IPS-15b (cell line): ENCODE results near the gene BTBD9.

Experiments used
- H3K27me3 ChIP-seq: one replicate; pipeline ENCODE4 v1.6.1; 2013; ENCODE audit warnings: low read length; ENCODE audit not compliant: control insufficient read depth, insufficient read depth
- H3K36me3 ChIP-seq: one replicate; pipeline ENCODE4 v1.6.1; 2013; ENCODE audit warnings: low read length; ENCODE audit not compliant: control insufficient read depth, insufficient read depth
- H3K4me1 ChIP-seq: one replicate; pipeline ENCODE4 v1.6.1; 2013; ENCODE audit warnings: mild to moderate bottlenecking, low read length; ENCODE audit not compliant: control insufficient read depth, insufficient read depth
- H3K4me3 ChIP-seq: one replicate; pipeline ENCODE4 v1.5.1; 2013; ENCODE audit warnings: low read depth, low read length
- H3K9ac ChIP-seq: one replicate; pipeline ENCODE4 v1.6.1; 2013; ENCODE audit warnings: low read depth, mild to moderate bottlenecking, low read length
- H3K9me3 ChIP-seq: one replicate; pipeline ENCODE4 v1.6.1; 2013; ENCODE audit warnings: mild to moderate bottlenecking, low read length; ENCODE audit not compliant: control insufficient read depth, insufficient read depth

The BTBD9 gene

GRCh38 chr6:38542031-38542430, 97.7 kb downstream of the BTBD9 start:
- Histone ChIP-seq H3K9ac (no peak overlapping the region), H3K36me3 (no peaks in the 10 kb centered on the region), H3K27me3 (no peaks in the 10 kb centered on the region), H3K4me1 (no peaks in the 10 kb centered on the region), H3K9me3 (no peaks in the 10 kb centered on the region), H3K4me3 (no peak overlapping the region)

- H3K36me3 ChIP-seq = no peaks in the 10 kb centered on the region
- no peaks in the 10 kb centered on the region for H3K9me3 ChIP-seq
- no peak overlapping the region for H3K9ac ChIP-seq
- H3K4me3 ChIP-seq = no peak overlapping the region
- H3K27me3 ChIP-seq = no peaks in the 10 kb centered on the region
- H3K4me1 ChIP-seq = no peaks in the 10 kb centered on the region
Measured at GRCh38 chr6:38533064-38533463, 106.7 kb downstream of the BTBD9 start.

- Histone ChIP-seq H3K4me1 (no peaks in the 10 kb centered on the region), H3K9me3 (no peaks in the 10 kb centered on the region)
Measured at GRCh38 chr6:38531134-38531533, 108.6 kb downstream of the BTBD9 start.

GRCh38 chr6:38528196-38528965, 111.3 kb downstream of the BTBD9 start:
- Histone ChIP-seq H3K4me3 (no peak overlapping the region), H3K4me1 (no peaks in the 10 kb centered on the region), H3K36me3 (no peaks in the 10 kb centered on the region), H3K9me3 (no peaks in the 10 kb centered on the region), H3K27me3 (no peaks in the 10 kb centered on the region), H3K9ac (no peak overlapping the region)

More at GRCh38 chr6:38531134-38531533, 108.6 kb downstream of the BTBD9 start:
- H3K4me3 ChIP-seq = no peak overlapping the region
- no peaks in the 10 kb centered on the region for H3K36me3 ChIP-seq
- no peaks in the 10 kb centered on the region for H3K27me3 ChIP-seq
- no peak overlapping the region for H3K9ac ChIP-seq

GRCh38 chr6:38527371-38527770, 112.4 kb downstream of the BTBD9 start:
- H3K4me3 ChIP-seq = no peak overlapping the region
- no peaks in the 10 kb centered on the region for H3K36me3 ChIP-seq
- H3K27me3 ChIP-seq = no peaks in the 10 kb centered on the region
- no peak overlapping the region for H3K9ac ChIP-seq
- no peaks in the 10 kb centered on the region for H3K9me3 ChIP-seq
- no peaks in the 10 kb centered on the region for H3K4me1 ChIP-seq

GRCh38 chr6:38525888-38526287, 113.8 kb downstream of the BTBD9 start:
- H3K4me1 ChIP-seq = no peaks in the 10 kb centered on the region
- no peaks in the 10 kb centered on the region for H3K9me3 ChIP-seq
- H3K27me3 ChIP-seq = no peaks in the 10 kb centered on the region
- no peaks in the 10 kb centered on the region for H3K36me3 ChIP-seq
- H3K4me3 ChIP-seq = no peak overlapping the region
- H3K9ac ChIP-seq = no peak overlapping the region

GRCh38 chr6:38524436-38525145, 115.1 kb downstream of the BTBD9 start:
- H3K27me3 ChIP-seq = no peaks in the 10 kb centered on the region
- H3K9ac ChIP-seq = no peak overlapping the region
- H3K4me1 ChIP-seq = no peaks in the 10 kb centered on the region
- no peaks in the 10 kb centered on the region for H3K9me3 ChIP-seq
- H3K4me3 ChIP-seq = no peak overlapping the region
- no peaks in the 10 kb centered on the region for H3K36me3 ChIP-seq

GRCh38 chr6:38522322-38522721, 117.4 kb downstream of the BTBD9 start:
- Histone ChIP-seq H3K36me3 (no peaks in the 10 kb centered on the region), H3K4me1 (no peaks in the 10 kb centered on the region), H3K9ac (no peak overlapping the region), H3K4me3 (no peak overlapping the region), H3K9me3 (no peaks in the 10 kb centered on the region), H3K27me3 (no peaks in the 10 kb centered on the region)

- H3K4me3 ChIP-seq = no peak overlapping the region
- H3K9me3 ChIP-seq = no peaks in the 10 kb centered on the region
- H3K27me3 ChIP-seq = no peaks in the 10 kb centered on the region
- no peaks in the 10 kb centered on the region for H3K4me1 ChIP-seq
- no peak overlapping the region for H3K9ac ChIP-seq
- no peaks in the 10 kb centered on the region for H3K36me3 ChIP-seq
Measured at GRCh38 chr6:38518511-38519304, 121.0 kb downstream of the BTBD9 start.

- no peak overlapping the region for H3K4me3 ChIP-seq
- H3K27me3 ChIP-seq = no peaks in the 10 kb centered on the region
- no peaks in the 10 kb centered on the region for H3K36me3 ChIP-seq
- H3K9ac ChIP-seq = no peak overlapping the region
- no peaks in the 10 kb centered on the region for H3K9me3 ChIP-seq
- no peaks in the 10 kb centered on the region for H3K4me1 ChIP-seq
Measured at GRCh38 chr6:38517005-38517404, 122.7 kb downstream of the BTBD9 start.

GRCh38 chr6:38514399-38514798, 125.3 kb downstream of the BTBD9 start:
- Histone ChIP-seq H3K4me1 (peaks cover 8% of the 10 kb centered on the region), H3K9me3 (no peaks in the 10 kb centered on the region), H3K27me3 (no peaks in the 10 kb centered on the region), H3K4me3 (no peak overlapping the region), H3K9ac (no peak overlapping the region), H3K36me3 (no peaks in the 10 kb centered on the region)
